T-helper 1 cell (primary cell): ENCODE measurements around the gene ANKH.

Experiments used
- DNase-seq, 5 donors: peaks; one replicate each; pipeline ENCODE4 v3.0.0-alpha.2; 2012 to 2020

The ANKH gene

DNA sequence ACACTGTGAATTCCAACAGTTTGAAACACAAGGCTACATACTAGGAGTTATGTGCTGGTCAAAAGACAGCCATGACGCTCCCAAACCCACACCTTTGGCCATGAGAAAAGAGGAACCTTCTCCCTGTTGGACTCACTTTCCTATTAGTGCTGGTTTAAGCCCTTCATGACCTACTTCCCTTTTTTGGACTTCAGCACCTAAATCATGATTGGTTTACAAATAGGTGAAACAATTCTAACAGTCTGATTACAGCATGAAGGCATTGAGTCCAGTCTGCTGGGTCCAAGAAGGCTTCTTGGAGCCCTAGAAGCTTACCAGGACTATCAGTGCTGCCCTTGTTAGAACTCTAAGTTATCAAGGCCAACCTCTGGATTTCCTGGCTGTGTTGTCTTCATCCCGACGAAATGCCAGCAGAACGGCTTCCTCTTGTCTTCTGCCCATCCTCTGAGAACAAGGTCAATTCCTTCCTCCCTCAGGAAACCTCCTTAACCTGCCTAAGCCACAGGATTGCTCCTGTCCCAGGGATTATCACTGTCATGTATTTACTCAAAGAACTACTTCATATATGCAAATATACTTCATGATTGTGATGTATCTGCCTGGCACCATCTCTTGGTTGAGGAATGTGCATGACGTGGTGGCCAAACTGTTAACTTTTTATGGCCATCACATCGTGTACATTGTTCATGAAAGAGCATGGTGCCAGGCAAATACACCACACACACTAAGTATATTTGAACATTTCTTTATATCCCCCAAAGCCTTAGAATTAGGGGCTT is 83.6 kb downstream of the ANKH start:
- no peak for DNase-seq

DNA sequence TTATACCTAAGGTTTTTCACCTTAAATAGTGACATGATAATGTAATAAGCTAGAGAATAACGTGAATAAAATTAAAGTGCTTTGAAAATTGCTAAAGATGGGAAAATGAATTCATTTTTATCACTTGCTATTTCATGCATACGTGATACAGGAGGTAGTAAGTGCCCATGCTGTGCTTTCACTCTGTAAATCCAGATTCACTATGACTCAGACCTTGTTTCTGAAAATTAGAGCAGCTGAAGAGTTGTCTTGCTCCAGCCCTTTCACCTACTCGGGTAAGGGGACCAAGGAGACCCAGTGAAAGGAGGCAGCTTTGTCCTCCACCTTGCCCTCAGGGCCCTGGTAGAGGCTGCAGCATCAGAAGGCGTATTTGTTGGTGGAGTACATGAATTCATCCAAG is 87.9 kb downstream of the ANKH start:
- peak in 1 of 5 donors; percentile 64 for DNase-seq

GRCh38 chr5:14782591-14782990 is 89.0 kb downstream of the ANKH start:
- no peak for DNase-seq

- DNase-seq = no peak
These were observed 90.5 kb downstream of the ANKH start for GRCh38 chr5:14781106-14781505.

DNA sequence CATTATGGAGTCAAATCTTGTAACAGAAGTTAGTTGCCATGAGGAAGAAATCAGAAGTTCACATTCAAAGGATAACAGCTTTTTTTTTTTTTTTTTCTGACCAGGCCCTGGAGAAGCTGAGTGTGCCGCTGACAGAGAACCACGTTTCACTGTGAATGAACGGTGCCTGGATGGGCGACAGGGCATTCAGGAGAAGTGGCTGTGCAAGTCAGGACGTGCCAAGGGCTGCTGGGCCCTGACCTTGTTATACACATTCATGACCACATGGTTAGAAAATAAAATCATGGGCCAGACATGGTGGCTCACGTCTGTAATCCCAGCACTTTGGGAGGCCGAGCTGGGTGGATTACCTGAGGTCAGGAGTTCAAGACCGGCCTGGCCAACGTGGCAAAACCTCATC is 91.6 kb downstream of the ANKH start:
- DNase-seq = no peak

GRCh38 chr5:14778792-14779070 is 92.8 kb downstream of the ANKH start:
- DNase-seq = no peak

DNA sequence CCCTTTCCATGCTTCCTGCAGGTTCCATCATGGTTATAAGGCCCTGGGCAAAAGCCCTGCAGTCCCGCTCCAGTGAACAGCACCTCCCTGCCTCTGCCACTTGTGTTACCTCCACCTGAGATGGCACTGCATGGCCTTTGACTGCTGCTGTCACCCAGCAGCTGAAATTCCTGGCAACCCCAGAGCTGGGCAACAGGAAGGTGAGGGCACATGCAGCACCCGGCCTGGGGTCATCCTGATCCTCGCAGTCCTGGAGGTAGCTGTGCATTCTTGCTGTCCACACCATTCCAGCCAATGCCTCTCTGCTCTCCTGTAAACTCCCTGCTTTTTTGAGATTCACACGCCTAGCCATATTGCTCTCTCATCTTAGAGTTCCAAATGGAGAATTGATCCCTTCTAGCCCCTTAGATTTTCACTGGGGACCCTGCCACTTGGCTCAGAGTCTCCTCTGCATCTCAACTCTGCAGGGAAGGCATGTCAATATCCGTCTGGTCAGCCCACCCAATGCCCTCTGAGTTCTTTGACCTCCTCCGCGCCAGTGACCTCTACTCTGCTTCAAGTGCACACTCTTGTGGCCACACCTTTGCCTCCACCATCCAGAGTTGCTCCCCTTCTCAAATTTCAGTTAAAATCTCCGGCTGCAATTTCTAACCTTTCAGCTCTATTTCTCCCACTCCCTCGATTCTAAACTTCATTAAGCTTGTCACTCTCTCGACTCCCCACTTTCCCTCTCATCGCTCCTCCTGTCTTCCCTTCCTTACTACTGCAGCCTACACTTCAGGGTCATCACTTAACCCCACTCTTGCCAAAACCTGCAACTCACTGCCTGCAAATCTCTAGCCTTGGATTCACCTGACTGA is 93.4 kb downstream of the ANKH start:
- DNase-seq = no peak

- DNase-seq = no peak
These were observed 94.4 kb downstream of the ANKH start for GRCh38 chr5:14777187-14777586.

- DNase-seq = no peak
These were observed 95.0 kb downstream of the ANKH start for GRCh38 chr5:14776602-14777001.

DNA sequence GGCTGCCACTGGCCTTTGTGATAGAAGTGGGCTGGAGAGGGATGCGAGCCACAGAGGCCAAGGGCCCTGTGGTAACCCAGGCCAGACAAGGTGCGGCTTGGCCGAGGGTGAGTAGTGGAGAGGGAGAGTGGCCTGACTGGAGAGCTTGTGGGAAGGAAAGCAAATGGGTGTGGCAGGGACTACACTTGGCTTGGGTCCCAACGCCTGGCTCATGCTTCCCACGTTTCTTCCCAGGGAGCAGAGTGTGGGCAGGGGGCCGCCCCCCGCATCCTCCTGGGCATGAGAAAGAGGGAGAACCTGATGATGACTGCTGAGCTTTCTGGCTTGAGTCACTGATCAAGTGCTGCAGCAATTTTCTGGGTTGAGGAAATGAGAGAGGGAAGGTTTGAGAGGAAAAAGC is 95.7 kb downstream of the ANKH start:
- DNase-seq = no peak

GRCh38 chr5:14773588-14773987 is 98.0 kb downstream of the ANKH start:
- DNase-seq = no peak

DNA sequence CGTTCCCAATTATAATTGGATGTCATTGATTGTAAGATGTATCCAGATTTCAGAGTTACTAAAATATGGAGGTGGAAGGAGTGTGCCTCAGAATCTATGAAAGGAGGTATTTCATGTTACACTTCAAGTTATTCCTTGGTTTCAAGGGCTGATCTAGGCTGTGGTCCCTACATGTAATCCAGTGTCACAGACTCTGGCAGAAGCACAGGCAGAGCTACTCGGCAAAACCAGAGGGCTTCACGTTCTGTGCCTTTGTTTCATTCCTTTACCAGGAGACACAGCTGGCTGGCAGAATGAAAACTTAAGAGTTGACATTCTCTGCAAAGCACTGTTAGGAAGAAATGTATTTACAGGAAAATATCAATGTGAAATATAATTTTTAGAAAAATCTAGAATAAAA is 99.6 kb downstream of the ANKH start:
- DNase-seq = no peak

- DNase-seq = no peak
These were observed 100.4 kb downstream of the ANKH start for GRCh38 chr5:14771189-14771588.

DNA sequence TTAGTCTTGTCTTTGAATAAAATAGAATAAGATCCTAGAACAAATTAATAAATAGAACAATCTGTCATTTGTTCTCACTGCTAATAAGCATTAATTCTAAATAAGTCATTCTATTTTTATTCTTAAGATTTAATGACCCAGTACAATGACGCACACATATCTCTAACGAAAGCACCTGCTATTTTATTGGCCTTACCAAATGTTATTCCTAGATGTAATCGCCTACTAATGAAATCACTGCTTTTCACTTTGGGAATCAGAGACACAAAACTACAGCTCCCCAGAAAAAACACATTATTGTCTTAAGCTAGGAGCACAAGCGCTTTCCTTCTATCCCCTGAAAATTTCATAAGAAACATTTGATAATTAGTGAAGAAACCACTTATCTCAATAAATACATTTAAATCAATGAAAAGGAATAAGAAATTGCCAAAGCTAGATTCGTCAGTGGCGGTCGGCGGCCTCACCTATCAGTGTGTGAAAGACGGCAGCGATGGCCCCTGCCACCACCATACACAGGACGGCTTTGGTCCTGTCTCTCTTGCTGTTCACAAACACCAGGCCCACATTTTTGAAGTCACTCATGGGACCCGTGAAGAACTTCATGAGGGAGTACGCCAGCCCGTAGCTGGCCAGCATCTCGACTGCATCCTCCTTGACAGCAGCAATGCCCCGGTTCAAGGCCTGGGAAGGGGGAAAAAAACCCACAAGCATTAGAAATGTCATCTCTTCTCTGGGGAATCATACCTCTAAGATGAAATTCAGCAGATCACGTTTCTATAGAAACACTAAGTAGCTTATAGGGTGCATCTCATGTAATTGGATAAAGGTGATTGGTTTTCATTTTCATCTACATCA is 102.8 kb downstream of the ANKH start:
- no peak for DNase-seq

GRCh38 chr5:14767735-14768507 is 103.7 kb downstream of the ANKH start:
- DNase-seq = peak in 1 of 5 donors; percentile 11

DNA sequence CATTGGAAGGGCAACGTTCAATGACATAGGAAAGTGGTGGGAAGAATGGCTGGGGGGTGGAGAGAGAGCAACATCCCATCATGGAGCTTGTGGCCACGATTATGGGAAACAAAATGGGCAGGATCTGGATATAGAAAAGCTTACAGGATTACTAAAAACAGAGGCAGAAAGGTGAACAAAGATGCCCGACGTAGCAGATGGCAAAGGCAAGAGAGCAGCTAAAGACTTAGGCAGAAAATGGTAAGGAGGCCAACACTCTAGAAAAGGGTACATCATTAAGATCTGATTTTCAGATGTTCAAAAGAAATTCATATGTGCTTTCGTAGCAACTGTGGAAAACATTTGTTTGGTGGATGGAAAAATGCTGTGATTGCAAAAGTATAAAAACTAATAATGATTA is 104.5 kb downstream of the ANKH start:
- DNase-seq = no peak

- no peak for DNase-seq
These were observed 105.0 kb downstream of the ANKH start for GRCh38 chr5:14766584-14766983.

DNA sequence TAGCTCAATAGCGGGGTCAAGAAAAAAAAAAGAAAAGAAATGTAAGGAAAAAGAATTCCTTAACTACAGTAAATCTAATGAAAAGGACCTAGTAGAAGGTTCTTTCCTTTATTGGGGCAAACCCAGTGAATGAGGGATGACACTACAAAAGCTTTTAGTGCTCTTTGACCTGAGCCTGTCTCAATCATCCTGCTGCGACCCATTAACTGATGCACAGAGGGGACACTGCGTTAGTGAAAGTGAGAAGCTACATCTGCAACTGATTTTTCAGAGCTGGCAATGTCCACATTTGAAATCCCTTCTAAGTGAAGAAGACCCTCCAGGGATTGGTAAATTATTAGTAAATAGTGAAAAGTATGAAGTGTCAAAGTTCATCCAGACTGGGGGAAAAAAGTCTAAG is 106.0 kb downstream of the ANKH start:
- DNase-seq = no peak

GRCh38 chr5:14762549-14763216 is 108.9 kb downstream of the ANKH start:
- no peak for DNase-seq

DNA sequence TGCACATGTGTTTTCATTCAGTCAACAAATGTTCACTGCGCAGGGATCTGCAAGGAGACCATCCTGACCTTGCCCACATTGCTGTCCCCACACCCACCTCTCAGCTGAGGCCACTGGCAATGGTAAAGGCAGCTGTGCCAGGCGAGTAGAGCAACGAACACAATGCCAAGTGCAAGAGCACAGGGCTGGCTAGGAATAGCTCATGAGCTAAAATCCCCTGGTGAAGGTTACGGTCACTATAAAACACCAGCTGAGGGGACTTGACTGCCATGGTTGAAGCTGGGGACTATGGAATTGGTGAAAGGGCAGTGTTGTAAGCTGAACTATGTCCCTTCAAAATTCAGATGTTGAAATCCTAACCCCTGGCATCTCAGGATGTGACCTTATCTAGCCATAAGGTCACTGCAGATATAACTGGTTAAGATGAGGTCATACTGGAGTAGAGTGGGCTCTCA is 111.0 kb downstream of the ANKH start:
- no peak for DNase-seq

- DNase-seq = no peak
These were observed 111.6 kb downstream of the ANKH start for GRCh38 chr5:14759744-14760547.
